GM19238 (cell line): ENCODE measurements around the gene FOXA2.
"Not testable (repeated sequence)": the region's sequence is repeated elsewhere in the genome, so short reads cannot be mapped to it uniquely, and the experiment has no call there.

Experiments
- DNase-seq: peaks from one replicate; pipeline ENCODE4 v3.0.0; 2011; ENCODE audit warnings: low spot score; ENCODE audit not compliant: insufficient read length

Gene FOXA2

DNA sequence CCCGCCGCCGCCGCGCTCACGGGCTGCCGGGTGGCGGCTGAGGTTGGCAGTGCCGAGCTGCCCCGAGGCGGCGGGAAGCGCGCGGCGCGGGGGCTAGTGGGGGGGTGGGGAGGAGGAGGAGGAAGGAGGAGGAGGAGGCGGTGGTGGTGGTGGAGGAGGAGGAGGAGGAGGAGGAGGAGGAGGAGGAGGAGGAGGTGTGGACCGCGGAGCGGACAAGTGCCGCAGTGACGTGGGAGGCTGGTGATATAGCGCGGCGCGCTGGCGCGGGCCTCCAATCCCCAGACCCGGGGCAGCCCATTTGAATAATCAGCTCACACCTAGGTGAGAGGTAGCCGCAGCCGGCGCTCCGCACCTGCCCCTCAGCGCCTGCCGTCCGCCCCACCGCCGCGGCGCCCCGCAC is at the start of gene FOXA2:
FOXA2 (minus strand) TSS at position 51 of the 400 bp plus-strand sequence. CDS start 294 bp downstream, outside the sequence.
- DNase-seq = no peak

DNA sequence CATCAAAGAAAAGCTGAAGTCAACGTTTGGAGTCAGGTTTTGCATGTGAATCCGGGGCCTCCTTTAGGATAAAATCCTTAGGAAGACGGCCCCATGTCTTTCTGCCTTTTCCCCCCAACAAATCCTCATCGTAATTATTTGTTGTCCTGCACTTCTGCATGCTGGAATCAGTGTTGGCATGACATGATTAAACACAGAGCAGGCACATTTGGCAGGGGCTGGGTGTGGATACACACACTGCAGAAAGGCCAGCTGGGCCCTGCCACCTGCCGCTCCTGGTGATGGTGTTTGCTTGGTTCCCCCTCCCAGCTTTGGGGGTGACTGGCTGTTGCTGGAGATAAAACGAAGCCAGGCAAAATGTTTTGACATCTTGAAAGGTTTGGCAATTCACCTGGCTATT is 46.3 kb upstream of the FOXA2 start:
- DNase-seq = no peak

- no peak for DNase-seq
Measured at GRCh38 chr20:22629927-22630326, 45.6 kb upstream of the FOXA2 start.

- DNase-seq = no peak
Measured at GRCh38 chr20:22629447-22629846, 45.1 kb upstream of the FOXA2 start.

DNA sequence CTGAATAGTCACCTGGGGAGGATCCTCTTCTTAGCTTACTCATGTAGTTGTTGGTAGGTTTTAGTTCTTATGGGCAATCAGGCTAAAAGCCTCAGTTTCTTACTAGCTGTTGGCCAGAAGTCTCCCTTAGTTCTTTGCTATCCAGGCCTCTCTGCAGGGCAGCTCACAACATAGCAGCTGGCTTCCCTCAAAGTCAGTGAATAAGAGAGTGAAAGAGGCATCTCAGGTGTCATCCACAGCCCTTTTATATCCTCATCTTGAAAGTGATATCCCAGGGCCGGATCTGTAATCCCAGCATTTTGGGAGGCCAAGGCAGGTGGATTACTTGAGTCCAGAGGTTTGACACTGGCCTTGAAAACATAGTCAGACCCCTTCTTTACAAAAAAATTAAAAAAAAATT is 42.1 kb upstream of the FOXA2 start:
- DNase-seq = no peak

GRCh38 chr20:22623211-22623610 is 38.8 kb upstream of the FOXA2 start:
- DNase-seq = no peak

GRCh38 chr20:22620342-22620741 is 36.0 kb upstream of the FOXA2 start:
- DNase-seq = no peak

DNA sequence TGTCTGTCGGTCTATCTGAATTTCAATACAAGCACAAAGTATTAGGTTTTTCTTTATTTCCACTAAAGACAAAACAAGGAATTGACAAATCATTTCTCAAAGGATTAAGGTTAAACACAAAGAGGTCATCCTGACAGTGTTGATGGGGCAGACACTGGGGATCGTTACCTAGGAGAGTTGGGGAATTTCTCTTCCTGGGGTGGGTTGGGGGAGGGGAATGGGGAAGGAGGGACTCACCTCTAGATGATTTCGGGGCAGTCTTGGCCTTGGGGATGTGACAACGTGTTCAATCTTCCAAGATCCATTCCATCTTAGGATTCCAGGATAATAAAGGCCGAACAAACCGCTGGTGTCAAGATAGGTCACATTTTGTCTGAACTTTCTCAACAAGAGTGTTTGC is 35.4 kb upstream of the FOXA2 start:
- no peak for DNase-seq

DNA sequence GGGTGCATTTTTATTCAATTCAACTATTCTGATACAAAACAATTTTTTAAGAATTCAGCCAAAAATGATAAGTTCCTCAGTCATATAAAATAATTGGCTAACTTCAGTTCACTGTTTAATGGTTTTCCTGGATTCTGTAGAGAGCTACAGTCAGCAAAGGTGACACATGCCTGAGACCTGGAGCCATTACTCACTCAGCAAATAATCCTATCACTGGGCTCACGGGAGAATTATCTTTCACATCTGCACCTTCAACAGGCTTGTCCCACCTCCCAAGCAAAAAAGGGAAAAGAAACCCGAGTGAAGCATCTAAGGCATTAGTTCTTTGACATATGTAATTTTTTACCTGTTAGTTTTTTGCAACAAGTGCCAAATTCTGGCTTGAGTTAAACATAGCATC is 34.9 kb upstream of the FOXA2 start:
- DNase-seq = no peak

DNA sequence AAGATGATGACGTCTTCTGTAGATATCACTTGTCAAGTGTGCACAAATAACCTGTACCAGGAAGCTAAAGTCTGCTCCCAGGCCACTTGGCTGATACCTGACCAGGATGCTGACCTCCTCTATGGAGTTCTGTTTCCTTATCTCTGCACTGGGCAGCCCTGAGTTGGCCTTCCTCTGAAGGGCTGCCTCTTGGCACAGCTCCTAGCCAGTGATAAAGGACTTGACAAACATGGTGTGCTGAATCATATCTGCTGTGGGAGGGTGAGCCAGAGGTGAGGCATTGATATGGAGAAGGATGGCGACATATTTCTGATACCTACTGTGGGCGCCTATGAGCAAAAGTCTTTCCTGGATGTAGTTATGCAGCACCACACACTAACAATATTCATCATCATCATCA is 32.8 kb upstream of the FOXA2 start:
- DNase-seq = no peak

DNA sequence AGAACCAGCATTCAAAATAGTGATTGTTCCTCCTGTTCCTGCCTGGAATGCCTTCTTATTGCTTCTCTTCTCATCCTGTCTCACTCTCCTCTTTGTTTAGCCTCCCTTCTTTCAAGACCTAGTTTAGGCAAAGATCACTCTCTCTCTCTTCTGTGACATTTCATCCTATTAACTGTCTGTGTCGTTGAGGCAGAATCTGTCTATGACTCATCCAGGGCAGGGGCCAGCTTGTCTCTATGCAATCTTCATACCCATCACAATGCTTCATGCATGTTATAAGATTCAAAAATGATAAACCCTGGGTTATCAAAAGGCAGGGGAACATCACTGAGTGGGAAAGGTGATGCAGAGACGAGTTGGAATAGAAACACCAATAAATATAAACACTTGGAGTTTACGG is 32.2 kb upstream of the FOXA2 start:
- DNase-seq = no peak

DNA sequence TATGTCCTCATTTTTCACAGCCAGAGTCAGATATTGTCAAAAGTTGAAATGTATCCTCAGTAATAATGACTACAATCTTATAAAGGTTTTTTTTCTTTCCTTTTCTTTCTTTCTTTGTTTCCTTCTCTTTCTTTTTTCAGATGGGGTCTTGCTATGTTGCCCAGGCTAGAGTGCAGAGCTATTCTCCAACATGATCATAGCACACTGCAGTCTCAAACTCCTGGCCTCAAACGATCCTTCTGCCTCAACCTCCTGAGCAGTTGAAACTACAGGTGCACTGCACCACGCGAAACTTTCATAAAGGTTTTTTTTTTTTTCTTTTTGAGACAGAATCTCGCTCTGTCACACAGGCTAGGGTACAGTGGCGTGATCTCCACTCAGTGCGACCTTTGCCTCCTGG is 31.1 kb upstream of the FOXA2 start:
- DNase-seq = no peak

- DNase-seq = no peak
Measured at GRCh38 chr20:22611636-22612035, 27.3 kb upstream of the FOXA2 start.

DNA sequence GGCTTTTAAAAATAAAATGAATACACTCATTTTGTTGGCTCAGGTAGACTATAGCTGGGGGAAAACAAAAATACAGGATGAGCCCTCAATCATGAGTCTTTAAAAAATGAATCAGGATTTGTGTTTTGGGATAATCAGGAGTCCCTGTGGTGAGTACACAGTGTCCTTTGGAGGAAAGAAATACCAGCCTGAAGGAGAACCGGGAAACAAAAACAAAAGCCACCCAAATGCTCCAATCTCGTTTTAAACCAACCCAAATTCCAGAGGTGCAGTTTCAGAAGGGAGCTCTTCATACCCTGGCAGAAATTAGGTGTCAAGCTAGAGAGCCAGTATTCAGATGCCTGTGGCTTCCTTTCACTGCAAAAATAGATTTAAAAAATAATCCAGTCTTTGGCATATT is 23.3 kb upstream of the FOXA2 start:
- no peak for DNase-seq

DNA sequence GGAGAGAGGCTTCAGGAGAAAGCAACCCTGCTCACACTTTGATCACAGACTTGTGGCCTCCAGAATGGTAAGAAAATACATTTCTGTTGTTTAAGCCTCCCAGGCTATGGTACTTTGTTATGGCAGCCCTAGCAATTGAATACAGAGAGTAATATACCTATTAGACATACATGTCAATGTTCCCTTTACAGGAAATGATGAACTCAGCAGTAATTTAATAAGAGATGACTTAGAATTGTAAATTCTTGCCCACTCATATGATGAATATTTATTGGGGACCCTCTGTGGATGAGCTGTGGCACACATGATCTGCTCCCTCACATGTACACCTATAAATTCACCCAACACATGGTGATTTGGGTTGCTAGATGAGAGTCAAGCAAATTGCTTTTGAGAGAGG is 20.4 kb upstream of the FOXA2 start:
- DNase-seq = no peak

GRCh38 chr20:22601361-22602141 is 17.2 kb upstream of the FOXA2 start:
- DNase-seq = no peak

- DNase-seq = not testable (repeated sequence)
Measured at GRCh38 chr20:22599258-22599657, 14.9 kb upstream of the FOXA2 start.

DNA sequence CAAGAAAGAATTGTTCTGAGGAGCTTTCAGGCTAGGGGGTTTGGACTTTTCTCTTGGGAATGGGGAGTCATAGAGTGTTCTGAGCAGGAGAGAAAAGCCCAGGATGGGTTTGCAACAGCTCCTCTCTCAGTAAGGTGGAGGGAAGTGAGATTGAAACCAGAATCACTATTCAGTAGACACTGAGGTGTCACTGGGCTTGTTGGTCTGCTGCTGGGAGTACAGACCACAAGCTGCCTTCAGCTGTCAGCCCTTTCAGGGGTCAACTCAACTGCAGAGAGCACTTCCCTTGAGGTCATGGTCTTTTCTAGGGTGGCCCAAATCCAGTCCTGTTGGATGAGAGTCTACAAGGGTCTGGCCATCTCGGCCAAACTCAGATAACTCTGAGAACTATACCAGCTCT is 12.9 kb upstream of the FOXA2 start:
- DNase-seq = no peak

- DNase-seq = no peak
Measured at GRCh38 chr20:22590662-22591061, 6.3 kb upstream of the FOXA2 start.

DNA sequence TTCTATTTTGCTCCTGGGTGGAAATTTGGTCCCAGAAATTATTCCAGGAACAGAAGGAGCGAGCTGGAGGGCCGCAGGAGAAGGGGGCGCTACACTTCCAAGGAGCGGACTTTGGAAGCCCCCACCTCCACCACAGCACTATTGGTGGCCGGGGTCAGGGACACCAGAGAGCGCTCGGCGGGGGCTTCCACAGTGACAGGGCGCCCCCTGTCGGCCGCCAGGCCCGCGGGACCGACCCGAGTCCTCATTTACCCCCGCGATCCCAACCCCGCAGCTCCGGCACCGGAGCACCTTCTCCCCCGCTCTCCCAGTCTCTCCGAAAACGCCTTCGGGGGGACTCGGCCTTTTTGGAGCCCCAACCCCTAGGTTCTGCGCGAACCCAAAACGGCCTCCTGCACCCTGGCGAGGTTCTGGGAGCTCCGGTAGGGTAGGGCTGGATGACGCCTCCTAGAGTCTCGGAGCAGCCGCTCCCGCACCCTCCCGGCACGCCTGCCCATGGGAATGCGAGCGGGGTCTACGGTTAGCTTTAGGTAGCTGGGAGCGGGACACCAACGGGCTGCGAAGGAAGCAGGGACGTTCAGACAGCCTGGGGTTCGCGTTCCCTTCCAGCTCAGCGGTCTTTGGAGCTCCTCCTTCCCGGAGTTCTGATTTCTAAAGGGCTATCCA is 2.4 kb upstream of the FOXA2 start:
- DNase-seq = peak; percentile 44

GRCh38 chr20:22585786-22586493 is 1.6 kb upstream of the FOXA2 start:
- DNase-seq = no peak
